ENCODE measurements around the gene TMIGD2. TPM values are rescaled to one million over a fixed set of nuclear protein-coding genes. Genes with fewer than 3 reads are reported as not detected.

TMIGD2 gene
- polyA plus RNA-seq, 1 donor from 2014 or later, result not detected

GRCh38 chr19:4298810-4299550 is 3.2 kb downstream of the TMIGD2 start:
- H3K27ac ChIP-seq (ENCODE audit: low read length), result no peak overlapping the region
- no peaks in the 10 kb centered on the region for H3K27me3 ChIP-seq (ENCODE audit: insufficient read depth, low read depth, low read length)
- no peak overlapping the region for H3K4me3 ChIP-seq (ENCODE audit: low read length)
- H3F3A ChIP-seq (ENCODE audit: insufficient read depth, low read length, poor library complexity, severe bottlenecking), result no peaks in the 10 kb centered on the region
- H4K20me1 ChIP-seq (ENCODE audit: insufficient read depth), result no peaks in the 10 kb centered on the region
- no peaks in the 10 kb centered on the region for H3K9me3 ChIP-seq (ENCODE audit: low read length)
- H3K79me2 ChIP-seq (replicated peaks; ENCODE audit: insufficient read depth, low read length), result no peaks in the 10 kb centered on the region
- H3K9ac ChIP-seq (ENCODE audit: low read length), result no peak overlapping the region
- H2AFZ ChIP-seq (ENCODE audit: low read depth, low read length), result no peak overlapping the region
- H3K4me2 ChIP-seq (ENCODE audit: low read length), result no peak overlapping the region
- TF ChIP-seq EP300 (conservative IDR thresholded peaks at IDR 0.05; ENCODE audit: poor library complexity, severe bottlenecking), result no peak
- TF ChIP-seq CTCF (IDR thresholded peaks at IDR 0.05; ENCODE audit: poor library complexity, severe bottlenecking), result no peak
- TF ChIP-seq MXI1 (conservative IDR thresholded peaks at IDR 0.05; ENCODE audit: poor library complexity, severe bottlenecking), result no peak
- no peak for TF ChIP-seq REST (IDR thresholded peaks at IDR 0.05; ENCODE audit: borderline replicate concordance)
- TF ChIP-seq POLR2AphosphoS5 (IDR thresholded peaks at IDR 0.05), result no peak
- no peak for TF ChIP-seq SMC3 (conservative IDR thresholded peaks at IDR 0.05; ENCODE audit: poor library complexity)
- TF ChIP-seq TAF1 (IDR thresholded peaks at IDR 0.05; ENCODE audit: low read depth), result no peak
- no peak for TF ChIP-seq RAD21 (conservative IDR thresholded peaks at IDR 0.05)
- no peak for TF ChIP-seq EZH2 (IDR thresholded peaks at IDR 0.05; ENCODE audit: borderline replicate concordance, insufficient read depth, low read length, poor library complexity, severe bottlenecking)
- H3K36me3 ChIP-seq (ENCODE audit: insufficient read depth, low read length), result no peaks in the 10 kb centered on the region
- no peaks in the 10 kb centered on the region for H3K9me2 ChIP-seq (ENCODE audit: insufficient read depth, low read length)

- Histone ChIP-seq H2AFZ (ENCODE audit: low read depth, low read length) (no peak overlapping the region), H3K9ac (ENCODE audit: low read length) (no peak overlapping the region), H3K27ac (ENCODE audit: low read length) (no peak overlapping the region), H3K27me3 (ENCODE audit: insufficient read depth, low read depth, low read length) (no peaks in the 10 kb centered on the region), H3F3A (ENCODE audit: insufficient read depth, low read length, poor library complexity, severe bottlenecking) (no peaks in the 10 kb centered on the region), H3K4me3 (ENCODE audit: low read length) (no peak overlapping the region), H3K9me3 (ENCODE audit: low read length) (no peaks in the 10 kb centered on the region), H3K9me2 (ENCODE audit: insufficient read depth, low read length) (no peaks in the 10 kb centered on the region), H4K20me1 (ENCODE audit: insufficient read depth) (no peaks in the 10 kb centered on the region), H3K4me2 (ENCODE audit: low read length) (no peak overlapping the region), H3K36me3 (ENCODE audit: insufficient read depth, low read length) (no peaks in the 10 kb centered on the region), H3K79me2 (replicated peaks; ENCODE audit: insufficient read depth, low read length) (no peaks in the 10 kb centered on the region)
- no peak for TF ChIP-seq TAF1 (IDR thresholded peaks at IDR 0.05; ENCODE audit: low read depth)
- TF ChIP-seq CTCF (IDR thresholded peaks at IDR 0.05; ENCODE audit: poor library complexity, severe bottlenecking), result no peak
- no peak for TF ChIP-seq REST (IDR thresholded peaks at IDR 0.05; ENCODE audit: borderline replicate concordance)
Observed at GRCh38 chr19:4297901-4298809, 4.0 kb downstream of the TMIGD2 start.
